HG03135 (cell line): Measurements from ENCODE around the gene RHOJ.
"Not testable (repeated sequence)": the region's sequence is repeated elsewhere in the genome, so short reads cannot be mapped to it uniquely, and the experiment has no call there.

ENCODE experiments used
- ATAC-seq: cut with Tn5 transposase; IDR thresholded peaks from one replicate; pipeline ENCODE4 v1.9.1; 2021; ENCODE audit warnings: mild to moderate bottlenecking, moderate library complexity; ENCODE audit not compliant: unreplicated experiment

RHOJ gene

DNA sequence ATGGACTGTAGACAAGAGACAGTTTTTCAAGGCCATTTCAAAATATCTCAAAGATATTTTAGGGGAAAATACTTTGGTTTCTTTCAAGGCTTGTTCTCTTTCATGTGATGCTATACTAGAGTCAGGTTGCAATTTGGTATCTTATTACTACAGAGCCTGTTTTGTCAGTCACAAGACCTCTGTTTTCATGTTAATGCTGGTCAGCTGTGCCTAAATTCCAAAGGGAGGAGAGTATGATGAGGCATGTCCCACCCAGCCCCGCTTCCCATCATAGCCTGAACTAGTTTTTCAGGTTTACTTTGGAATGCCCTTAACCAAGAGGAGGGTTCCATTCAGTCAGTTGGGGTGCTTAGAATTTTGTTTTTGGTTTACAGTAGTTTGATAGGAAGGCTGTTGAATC, 61.9 kb downstream of the RHOJ start:
- no peak for ATAC-seq

DNA sequence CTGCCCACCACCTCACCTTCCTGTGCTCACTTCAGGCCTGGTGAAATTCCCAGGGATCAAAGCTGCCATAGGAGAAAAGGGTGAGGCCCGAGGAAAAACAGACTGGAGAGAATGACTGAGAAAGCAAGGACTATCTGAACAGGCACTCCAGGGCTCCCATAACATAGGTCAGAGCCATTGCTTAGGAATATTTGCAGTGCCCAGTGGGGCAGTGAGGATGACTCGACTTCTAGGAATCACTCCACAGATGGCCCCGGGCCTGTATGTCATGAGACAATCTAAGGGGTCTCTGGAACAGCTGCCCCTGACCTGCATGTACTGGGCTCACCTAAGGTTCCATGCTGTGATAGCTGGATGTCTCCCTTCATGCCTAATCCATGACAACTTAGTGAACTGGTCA, 62.9 kb downstream of the RHOJ start:
- no peak for ATAC-seq

DNA sequence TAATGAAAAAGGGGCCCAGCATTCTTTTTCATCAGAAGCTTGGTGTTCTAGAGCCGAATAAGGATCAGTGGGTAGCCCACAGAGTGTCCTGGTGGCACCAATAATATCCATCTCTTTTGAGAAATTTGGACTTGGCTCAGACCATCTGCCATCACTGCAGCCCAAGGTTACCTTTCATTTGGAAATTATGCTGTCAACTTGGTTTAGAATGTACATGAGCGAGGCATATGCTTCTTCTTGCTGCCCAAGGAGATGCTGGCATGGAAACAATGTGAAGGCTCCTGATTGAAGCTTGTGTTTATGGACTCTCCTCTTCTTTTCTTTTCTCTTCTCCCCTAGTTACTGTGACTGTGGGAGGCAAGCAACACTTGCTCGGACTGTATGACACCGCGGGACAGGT, 64.5 kb downstream of the RHOJ start:
- ATAC-seq, result no peak

DNA sequence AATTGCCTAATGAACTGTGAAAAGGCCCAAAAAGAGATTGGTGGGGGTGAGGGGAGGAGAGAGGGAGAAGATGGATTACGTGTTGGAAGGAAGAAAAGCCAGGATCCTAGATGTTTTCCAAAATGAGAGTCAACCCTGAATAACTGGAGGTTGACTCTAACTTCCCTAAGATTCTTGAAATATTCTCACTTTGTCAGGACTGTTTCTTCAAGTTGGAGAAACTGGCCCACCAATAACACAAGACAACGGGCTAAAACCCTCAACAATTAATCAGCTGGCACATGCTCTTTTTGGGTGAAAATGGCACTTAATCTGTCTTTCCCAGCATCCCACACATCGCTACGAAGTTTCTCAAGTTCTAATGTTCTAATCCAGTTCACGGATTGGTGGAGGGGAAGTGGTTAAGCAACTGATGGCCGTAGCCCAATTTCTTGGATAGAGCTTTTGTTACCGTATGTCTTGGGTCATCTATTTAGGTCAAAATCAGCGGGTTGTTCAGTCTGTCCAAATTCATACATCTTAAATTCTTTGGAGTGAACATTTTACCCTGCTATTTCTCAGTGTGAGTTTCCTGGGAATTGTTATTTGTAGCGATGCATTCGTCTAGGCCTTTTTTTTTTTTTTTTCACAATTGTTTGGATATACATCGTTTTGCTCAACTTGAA, 65.5 kb downstream of the RHOJ start:
- no peak for ATAC-seq

DNA sequence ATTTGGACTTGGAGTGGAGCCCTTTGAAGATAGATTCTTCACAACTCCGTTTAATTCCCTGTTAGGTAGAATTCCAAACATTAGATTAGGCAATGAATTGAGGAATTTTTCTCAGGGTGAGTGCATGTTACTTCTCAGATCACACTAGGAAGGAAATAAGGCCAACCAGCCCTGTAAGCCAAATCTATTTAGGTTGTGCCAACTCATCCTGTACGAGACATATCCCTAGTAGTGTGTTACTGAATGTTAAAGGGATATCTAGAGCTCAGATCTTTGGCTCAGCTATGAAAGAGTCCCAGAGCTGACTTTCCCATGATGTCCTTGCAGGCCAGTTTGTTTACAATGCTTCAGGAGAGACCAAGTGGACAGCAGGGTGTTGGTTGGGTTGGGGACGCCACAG, 68.9 kb downstream of the RHOJ start:
- no peak for ATAC-seq

DNA sequence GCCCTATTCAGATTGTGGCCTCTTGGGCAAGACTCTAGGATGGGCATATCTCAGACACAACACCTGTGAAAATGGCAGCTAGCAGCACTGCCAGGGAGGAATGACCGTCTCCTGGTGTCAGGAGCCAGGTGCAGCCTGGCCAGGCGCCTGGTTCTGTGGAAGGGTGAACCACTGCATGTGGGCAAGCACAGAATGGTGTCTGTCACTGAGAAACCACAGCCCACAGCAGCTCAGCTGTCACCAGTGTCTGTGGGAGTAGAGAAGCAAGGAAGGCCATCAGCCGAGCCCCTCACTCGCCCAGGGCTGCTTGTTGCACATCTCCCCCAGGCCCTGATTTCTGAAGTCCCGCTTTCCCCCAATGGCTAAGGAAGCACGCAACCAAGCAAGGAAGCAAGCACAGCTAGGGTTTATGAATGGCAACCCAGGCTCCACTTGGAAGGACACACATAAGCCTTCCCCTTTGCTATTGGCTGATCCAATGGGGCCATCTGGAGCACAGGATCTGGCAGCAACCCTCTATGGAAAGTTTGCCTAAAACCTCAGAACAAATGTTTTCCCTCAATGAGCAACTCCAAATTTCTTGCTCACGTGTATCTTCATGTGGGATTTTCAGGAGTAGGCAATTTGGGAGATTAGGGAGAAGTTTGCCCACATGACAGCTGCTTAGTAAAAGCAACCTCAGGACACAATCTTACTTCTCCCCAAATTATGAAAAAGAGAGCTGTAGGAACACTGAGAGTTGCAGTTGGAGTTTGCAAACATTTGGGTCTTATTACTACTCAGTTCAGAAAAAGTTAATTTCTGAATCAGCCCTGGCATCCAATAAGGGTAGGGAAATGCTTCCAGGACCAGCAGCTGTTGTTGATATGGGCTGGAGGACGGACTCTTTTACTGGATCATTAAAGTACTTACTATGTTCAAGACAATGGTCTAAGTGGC, 69.7 kb downstream of the RHOJ start:
- no peak for ATAC-seq

DNA sequence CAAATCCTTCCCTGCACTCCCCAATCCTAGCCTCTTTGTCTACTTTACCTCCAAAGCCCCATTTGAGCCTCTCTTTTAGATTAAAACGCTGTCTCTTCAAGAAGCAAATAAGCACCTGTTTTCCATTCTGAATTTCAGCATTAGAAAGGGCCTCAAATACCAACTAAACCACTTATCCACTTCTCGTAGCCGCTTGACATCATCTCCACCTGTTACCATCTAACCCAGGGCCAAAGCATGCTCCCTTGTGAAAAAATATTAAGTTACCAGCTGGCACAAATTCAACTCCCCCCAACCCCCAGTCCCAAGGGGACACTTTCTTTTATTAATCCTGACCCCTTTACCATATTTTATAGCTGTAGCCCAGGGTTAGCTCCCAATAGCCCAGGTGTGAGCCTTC, 71.4 kb downstream of the RHOJ start:
- no peak for ATAC-seq

DNA sequence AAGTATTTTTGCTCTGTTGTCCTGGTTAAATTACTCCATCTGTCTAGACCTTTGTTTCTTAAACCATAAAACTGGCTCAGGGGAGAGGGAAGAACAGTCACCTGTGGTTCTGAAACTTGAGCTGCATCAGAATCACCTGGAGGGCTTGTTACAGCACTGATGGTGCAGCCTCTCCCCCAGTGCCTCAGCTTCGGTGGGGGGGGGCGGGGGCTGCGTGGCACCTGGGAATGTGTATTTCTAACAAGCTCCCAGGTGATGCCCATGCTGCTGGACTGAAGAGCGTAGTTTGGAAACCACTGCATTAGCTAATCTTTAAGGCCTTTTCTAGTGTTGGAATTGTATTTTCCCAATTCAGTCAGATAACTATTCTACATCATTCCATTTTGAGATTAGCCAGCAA, 71.8 kb downstream of the RHOJ start:
- ATAC-seq, result no peak

DNA sequence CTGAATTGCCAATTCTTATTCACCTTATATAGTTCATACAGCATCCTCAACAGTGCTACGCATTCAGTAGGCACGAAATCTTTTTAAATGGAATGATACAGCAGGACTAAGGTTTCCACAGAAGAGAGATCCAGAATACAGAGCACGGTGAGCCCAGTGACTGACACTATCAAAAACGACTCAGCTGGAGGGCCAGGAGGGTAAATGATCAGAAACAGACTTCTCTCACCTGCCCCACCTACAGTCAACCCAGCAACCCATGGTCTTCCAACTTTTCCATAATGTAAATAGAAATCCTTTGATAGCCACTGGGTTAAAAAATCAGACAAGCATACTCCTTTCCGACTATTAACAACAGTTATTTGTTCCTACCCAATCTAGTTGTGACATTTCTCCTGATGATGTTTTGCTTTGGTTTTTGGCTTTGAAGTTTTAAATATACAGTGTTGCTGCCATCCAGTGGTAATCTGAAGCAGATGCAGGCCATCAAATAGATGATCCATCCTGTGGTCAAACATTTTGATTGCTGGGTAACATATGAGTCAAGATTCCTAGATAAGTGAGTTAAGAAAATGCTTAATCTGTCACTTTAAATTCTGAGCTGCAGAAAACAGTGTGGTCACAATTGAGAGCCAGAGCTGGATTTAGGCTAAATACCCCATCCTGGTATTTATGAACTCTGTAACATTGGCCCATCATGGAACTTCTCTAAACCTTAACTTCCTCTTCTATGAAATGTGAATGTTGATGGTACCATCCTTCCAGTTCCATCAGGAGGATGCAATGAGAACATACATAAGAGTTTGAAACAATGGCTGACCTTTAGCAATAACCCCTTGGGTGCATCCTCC, 72.5 kb downstream of the RHOJ start:
- ATAC-seq, result peak; percentile 78

DNA sequence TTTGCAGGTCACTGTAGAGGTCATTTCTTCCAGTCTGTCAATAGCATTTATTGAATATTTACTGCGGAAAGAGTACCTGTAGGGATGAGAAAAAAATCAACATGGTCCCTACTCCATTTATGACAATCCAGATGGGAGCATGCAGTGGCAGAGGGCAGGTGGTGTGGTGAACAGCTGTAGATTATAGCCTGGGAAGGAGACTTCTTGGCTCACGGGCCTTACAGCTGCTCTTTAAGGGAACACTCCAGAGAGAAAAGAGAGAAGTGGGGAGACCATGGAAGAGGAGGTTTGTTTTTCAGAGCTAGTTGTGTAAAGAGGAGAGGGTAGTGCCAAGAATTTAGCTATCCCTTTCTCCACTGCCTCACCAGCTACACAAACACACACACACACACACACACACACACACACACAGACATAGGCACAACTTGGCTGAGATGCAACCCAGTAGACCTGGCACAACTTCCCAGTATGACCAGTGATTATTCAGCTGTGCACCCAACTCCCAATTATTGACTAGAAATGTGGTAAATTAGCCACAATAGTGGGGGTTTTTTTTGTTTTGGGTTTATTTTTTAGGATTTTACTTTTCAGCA, 73.4 kb downstream of the RHOJ start:
- no peak for ATAC-seq

DNA sequence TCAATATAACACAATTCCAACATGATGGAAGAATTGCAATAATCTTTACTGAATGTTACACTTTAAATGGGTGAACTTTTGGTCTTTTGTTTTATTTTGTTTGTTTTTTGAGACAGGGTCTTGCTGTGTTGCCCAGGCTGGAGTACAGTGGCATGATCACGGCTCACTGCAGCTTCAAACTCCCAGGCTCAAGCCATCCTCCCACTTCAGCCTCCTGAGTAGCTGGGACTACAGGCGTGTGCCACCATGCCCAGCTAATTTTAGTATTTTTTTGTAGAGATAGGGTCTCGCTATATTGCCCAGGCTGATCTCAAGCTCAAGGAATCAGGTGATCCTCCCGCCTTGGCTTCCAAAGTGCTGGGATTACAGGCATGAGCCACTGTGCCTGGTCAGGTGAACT, 75.7 kb downstream of the RHOJ start:
- not testable (repeated sequence) for ATAC-seq

DNA sequence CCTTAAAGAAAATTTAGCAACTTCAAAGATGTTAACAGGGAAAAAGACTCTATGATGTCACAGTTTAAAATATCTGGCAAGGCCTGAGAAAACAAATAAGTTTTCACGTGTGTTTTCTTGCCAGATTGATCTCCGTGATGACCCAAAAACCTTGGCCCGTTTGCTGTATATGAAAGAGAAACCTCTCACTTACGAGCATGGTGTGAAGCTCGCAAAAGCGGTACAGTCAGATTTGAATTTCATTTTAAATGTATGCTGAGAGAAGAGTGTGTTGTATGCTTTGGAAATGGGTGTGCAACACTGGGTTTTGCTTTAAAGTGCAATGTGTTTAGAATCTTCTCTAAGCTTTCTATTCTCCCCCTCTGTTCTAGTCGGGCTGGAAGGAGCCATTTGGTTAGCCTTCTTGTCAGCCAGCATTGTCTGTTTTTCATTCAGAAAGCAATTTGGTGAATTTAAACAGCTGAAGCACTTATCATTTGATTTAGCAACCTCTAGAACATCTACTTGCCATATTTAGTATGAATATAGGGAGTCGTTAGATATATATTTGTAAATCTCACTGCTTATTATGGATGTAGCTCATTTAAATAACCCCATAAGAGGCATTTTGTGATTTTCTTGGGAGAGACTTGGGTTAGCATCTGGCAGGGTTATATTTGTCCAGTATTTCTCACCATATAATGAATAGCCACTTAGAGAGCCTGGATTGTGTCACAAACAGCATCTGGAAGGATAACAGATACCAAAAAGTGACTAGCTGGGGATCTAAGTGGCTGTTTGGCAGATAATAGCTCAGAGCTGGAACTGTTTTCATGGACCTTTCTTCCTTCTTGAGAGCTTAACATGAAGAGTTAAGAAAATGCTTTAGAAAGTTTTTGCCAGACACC, 79.0 kb downstream of the RHOJ start:
- no peak for ATAC-seq

DNA sequence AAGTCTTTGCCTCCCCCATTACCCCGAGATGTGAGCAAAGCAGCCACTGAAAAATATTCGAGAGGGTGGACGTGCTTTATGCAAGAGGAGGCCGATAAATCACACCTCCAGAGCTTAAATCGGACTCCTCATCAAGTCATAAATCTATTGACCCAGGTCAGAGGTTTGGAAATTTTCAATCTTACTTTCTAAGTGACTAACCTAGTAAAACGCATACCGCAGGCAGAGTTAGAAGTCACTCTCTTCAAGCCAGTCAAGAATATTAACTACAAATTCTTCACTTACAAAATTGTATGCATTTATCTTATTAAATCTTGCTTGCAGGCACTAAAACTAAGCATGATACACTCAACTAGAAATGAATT, 79.6 kb downstream of the RHOJ start:
- ATAC-seq, result no peak

DNA sequence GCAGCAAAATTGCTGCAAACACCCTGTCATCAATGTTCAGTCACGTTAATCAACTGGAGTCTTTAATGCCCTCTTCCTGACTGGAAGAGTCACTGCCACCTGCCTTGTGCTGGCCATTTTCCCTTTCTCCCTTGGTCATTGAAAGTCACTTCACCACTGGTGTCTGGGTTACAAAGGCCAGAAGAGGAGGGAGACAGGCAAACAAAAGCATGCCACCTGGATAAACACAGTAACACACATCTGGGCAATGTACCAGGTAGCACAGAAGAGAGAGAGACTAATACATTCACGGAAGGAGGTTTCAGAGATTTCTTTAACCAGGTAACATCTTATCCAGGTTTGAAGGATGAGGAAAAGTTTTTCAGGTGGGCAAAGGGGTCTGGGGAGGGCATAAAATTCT, 81.8 kb downstream of the RHOJ start:
- no peak for ATAC-seq

DNA sequence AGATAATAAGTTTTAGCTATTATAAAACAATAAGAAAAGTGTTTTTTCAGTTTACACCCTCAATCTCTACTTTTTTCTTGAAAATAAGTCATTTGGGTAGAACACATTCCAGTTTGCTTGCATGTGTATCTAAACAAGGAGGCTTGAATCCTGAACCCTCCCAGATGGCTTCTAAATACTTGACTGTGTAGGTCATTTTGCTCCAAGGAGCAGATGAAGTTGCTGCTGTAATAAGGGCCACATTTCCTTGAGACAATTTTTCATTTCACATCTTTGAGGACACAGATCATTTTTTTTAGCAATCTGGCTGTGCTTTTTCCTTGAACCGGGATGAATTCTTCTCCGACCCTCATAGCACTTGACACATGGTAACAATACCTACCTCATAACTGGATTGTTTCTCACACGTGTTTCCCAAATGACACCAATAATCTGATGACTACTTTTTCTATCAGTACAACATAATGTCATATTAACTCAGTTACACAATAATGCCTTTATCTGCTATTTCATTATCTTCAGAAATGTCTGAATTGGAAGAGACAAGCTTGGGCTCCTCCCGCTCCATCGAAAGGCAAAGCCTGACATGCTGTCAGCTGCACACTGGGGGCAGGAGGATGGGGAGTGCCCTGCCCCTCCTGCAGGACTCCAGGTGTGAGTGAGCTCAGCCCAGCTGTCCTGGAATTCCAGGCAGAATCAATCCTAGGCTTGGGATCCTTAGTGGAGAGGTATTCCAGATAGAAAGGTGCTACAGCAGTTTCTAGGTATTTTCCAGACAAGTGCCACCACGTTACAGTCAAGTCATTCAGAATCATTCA, 83.6 kb downstream of the RHOJ start:
- ATAC-seq, result no peak

DNA sequence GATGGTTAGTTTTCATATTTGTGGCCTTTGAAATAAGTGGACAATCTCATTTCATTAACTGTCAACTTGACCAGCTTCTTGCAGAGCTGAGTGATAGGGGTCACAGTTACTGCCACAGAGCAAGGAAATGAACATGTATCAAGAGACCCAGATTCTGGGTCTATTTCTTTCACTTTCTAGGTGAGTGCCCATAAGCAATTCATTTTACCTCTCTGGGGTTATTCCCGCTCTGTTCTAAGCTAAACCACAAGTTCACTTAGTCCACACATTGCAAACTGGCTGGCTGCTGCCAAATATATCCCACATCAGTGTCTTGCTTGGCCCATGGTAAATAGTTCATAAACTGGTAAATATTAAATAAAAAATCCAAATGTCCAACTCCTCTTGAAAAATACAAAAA, 84.6 kb downstream of the RHOJ start:
- no peak for ATAC-seq

DNA sequence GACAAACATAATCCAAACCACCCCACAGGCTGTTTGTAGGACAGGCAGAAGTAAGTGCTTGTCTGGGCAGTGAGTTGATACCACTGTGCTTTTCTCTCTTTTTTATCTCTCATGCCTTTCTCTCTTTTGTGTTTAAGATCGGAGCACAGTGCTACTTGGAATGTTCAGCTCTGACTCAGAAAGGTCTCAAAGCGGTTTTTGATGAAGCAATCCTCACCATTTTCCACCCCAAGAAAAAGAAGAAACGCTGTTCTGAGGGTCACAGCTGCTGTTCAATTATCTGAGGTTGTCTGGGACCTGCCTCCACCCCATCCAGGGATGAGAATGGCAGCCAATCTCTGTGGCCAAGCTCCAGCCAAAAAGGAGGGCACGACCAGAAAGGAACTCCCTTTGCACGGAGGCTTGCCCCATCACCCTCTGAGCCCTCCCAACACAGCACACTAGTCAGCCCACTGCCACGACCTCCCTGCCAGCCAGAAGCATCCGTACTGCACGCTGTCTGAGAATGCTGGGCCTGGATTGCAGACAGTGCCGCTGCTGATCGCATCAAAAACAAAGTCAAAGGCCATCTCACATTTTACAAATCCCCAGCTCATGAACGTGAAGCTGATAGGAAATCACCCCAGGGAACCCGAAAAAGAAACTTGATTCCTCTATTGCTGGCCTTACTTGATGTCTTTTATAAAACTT, 86.6 kb downstream of the RHOJ start:
- ATAC-seq, result no peak

DNA sequence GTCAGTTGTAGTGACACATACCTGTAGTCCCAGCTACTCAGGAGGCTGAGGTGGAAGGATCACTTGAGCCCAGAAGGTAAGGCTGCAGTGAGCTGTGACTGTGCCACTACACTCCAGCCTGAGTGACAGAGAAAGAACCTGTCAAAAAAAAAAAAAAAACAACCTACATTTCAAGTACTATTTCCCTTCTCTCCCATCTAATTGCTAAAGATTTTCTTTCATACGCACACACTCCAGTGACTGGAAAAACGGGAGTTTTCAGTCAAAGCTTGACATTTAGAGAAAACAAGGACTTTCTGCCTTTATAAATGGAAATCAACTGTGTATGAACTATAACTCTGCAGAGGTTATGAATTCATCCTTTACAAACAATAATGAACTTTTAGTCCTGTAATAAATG, 88.6 kb downstream of the RHOJ start:
- no peak for ATAC-seq

DNA sequence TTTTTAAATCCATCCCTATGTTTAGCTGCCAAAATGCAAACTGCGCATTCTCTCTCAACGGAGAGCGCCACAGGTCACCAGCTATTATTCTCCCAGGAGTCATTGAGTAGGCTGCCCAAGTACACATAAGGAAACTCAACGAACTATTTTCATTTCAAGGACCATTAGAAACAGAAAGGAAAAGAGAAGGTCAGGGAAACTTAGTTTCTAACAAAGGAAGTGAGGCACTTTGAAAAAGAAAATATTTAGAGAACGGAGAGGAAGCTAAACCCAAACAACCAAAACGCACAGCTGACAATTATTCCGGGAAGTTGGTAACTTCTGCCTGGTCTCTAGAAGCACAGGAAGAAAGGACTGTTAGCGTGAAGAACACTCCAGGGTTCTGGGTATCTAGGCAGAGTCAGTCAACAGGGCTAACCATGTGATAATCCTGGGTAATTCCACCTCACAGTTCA, 91.0 kb downstream of the RHOJ start:
- no peak for ATAC-seq
